ENCODE data around the gene MICALL1.

Gene MICALL1

DNA sequence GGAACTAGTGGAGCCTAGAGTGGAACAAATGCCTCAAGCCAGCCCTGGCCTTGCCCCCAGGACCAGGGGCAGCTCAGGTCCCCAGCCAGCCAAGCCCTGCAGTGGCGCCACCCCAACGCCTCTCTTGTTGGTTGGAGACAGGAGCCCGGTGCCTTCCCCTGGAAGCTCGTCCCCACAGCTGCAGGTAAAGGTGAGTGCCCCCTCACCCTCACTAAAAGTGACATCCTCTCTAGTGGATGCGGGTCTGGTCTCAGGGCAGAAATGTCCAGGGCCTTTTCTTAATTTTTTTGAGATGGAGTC, 21.5 kb downstream of the MICALL1 start:
- Histone ChIP-seq H3K36me3 (ENCODE audit: insufficient read depth) (no peaks in the 10 kb centered on the region), H3K4me3 (IDR thresholded peaks at IDR 0.05; ENCODE audit: insufficient read depth, low read depth, low read length) (no peak overlapping the region), H3K27me3 (ENCODE audit: insufficient read depth, low read depth) (no peaks in the 10 kb centered on the region), H3K4me1 (ENCODE audit: low read depth, poor library complexity, severe bottlenecking) (no peaks in the 10 kb centered on the region), H4K20me1 (ENCODE audit: insufficient read depth) (no peaks in the 10 kb centered on the region), H3K79me2 (ENCODE audit: insufficient read depth, low read depth) (no peaks in the 10 kb centered on the region), H2AFZ (ENCODE audit: low read depth) (no peak overlapping the region), H3K4me2 (no peak overlapping the region), H3K9ac (no peak overlapping the region), H3K27ac (no peak overlapping the region)
- TF ChIP-seq, protein P1, sequence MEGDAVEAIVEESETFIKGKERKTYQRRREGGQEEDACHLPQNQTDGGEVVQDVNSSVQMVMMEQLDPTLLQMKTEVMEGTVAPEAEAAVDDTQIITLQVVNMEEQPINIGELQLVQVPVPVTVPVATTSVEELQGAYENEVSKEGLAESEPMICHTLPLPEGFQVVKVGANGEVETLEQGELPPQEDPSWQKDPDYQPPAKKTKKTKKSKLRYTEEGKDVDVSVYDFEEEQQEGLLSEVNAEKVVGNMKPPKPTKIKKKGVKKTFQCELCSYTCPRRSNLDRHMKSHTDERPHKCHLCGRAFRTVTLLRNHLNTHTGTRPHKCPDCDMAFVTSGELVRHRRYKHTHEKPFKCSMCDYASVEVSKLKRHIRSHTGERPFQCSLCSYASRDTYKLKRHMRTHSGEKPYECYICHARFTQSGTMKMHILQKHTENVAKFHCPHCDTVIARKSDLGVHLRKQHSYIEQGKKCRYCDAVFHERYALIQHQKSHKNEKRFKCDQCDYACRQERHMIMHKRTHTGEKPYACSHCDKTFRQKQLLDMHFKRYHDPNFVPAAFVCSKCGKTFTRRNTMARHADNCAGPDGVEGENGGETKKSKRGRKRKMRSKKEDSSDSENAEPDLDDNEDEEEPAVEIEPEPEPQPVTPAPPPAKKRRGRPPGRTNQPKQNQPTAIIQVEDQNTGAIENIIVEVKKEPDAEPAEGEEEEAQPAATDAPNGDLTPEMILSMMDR (conservative IDR thresholded peaks at IDR 0.05; ENCODE audit: low read depth, low read length): no peak

DNA sequence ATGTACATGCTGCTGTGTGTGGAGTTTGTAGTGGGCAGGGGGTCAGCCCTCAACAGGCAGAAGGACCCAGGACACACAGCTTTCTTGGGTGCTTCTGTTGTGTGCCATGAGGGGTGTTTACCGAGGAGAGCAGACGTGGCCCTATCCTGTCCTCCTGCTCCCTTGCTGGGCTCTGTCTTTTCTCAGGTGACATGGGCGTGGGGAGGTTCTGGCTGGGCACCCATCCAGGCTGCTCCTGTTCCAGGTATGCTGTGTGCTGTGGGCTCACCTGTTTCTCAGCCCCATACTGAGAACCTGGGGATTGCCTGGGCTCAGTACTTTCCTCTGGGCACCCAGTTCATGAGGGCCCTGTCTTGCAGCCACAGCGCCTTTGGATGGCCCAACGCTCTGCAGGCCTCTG, 23.3 kb downstream of the MICALL1 start:
- no peak overlapping the region for H3K4me3 ChIP-seq (IDR thresholded peaks at IDR 0.05; ENCODE audit: insufficient read depth, low read depth, low read length)
- no peak overlapping the region for H3K4me2 ChIP-seq
- H3K27me3 ChIP-seq (ENCODE audit: insufficient read depth, low read depth): no peaks in the 10 kb centered on the region
- H3K4me1 ChIP-seq (ENCODE audit: low read depth, poor library complexity, severe bottlenecking): peaks cover 9% of the 10 kb centered on the region
- H4K20me1 ChIP-seq (ENCODE audit: insufficient read depth): no peaks in the 10 kb centered on the region
- no peak overlapping the region for H2AFZ ChIP-seq (ENCODE audit: low read depth)
- TF ChIP-seq, protein P1 (conservative IDR thresholded peaks at IDR 0.05; ENCODE audit: low read depth, low read length): no peak
- H3K36me3 ChIP-seq (ENCODE audit: insufficient read depth): no peaks in the 10 kb centered on the region
- H3K79me2 ChIP-seq (ENCODE audit: insufficient read depth, low read depth): no peaks in the 10 kb centered on the region
- H3K9ac ChIP-seq: no peak overlapping the region
- no peak overlapping the region for H3K27ac ChIP-seq

DNA sequence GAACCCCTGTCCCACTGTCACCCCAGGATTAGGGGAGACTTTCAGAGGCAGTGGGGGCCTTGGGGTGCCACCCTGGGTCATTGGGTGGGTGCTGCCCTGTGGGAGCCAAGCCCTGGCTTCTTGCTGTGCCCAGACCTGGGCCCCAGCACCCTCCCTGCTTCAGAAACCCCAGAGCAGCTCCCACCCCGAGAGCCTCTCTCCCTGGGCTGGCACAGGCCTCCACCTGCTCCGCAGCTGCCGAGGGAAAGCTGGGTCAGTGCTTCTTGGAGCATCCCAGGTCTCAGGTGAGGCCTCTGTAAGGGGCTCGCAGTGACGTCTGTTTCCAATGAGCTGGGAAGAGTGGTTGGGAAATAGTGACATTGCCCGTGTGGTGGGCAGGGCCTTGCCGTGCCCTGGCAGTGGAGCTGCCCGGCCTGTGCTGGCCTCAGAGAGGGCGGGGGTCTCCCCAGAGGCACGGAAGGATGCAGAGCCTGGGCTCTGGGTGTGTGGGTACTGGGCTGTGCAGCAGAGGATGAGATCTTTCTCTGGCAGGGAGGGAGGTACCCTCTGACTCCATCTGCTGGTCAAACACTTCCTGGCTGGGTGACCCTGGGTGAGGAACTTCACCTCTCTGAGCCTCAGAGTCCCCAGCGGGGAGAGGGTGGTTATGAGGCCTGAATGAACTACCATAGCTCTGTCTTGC, 24.3 kb downstream of the MICALL1 start:
- Histone ChIP-seq H3K79me2 (ENCODE audit: insufficient read depth, low read depth) (no peaks in the 10 kb centered on the region), H3K9ac (no peak overlapping the region), H3K4me2 (no peak overlapping the region), H3K4me3 (IDR thresholded peaks at IDR 0.05; ENCODE audit: insufficient read depth, low read depth, low read length) (no peak overlapping the region), H3K36me3 (ENCODE audit: insufficient read depth) (no peaks in the 10 kb centered on the region), H2AFZ (ENCODE audit: low read depth) (no peak overlapping the region), H3K4me1 (ENCODE audit: low read depth, poor library complexity, severe bottlenecking) (peaks cover 9% of the 10 kb centered on the region), H4K20me1 (ENCODE audit: insufficient read depth) (no peaks in the 10 kb centered on the region), H3K27ac (no peak overlapping the region), H3K27me3 (ENCODE audit: insufficient read depth, low read depth) (no peaks in the 10 kb centered on the region)
- TF ChIP-seq, protein P1 (conservative IDR thresholded peaks at IDR 0.05; ENCODE audit: low read depth, low read length): peak; percentile 32

DNA sequence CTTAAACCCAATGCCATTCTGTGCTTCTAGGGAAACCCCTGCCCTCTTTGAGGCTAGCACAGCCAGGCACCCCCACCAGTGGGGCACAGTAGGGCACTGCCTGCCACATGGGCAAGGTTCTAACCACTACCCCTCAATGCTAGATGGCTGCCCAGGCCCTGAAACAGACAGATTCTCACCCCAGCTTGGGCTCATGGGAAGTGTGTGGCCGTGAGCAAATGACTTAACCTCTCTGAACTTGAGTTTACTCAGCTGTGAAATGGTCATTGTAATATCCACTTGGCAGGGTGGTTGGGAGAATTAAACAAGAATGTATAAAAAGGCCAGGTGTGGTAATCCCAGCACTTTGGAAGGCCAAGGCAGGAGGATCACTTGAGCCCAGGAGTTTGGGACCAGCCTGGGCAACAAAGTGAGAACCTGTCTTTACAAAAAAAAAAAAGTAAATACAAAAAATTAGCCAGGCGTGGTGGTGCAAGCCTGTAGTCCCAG, 24.9 kb downstream of the MICALL1 start:
- no peak overlapping the region for H3K9ac ChIP-seq
- no peaks in the 10 kb centered on the region for H3K27me3 ChIP-seq (ENCODE audit: insufficient read depth, low read depth)
- H2AFZ ChIP-seq (ENCODE audit: low read depth): no peak overlapping the region
- TF ChIP-seq, protein P1 (conservative IDR thresholded peaks at IDR 0.05; ENCODE audit: low read depth, low read length): no peak; the same call in 1 of the 2 replicates
- no peak overlapping the region for H3K4me3 ChIP-seq (IDR thresholded peaks at IDR 0.05; ENCODE audit: insufficient read depth, low read depth, low read length)
- H3K79me2 ChIP-seq (ENCODE audit: insufficient read depth, low read depth): no peaks in the 10 kb centered on the region
- peaks cover 9% of the 10 kb centered on the region for H3K4me1 ChIP-seq (ENCODE audit: low read depth, poor library complexity, severe bottlenecking)
- H3K27ac ChIP-seq: no peak overlapping the region
- no peaks in the 10 kb centered on the region for H4K20me1 ChIP-seq (ENCODE audit: insufficient read depth)
- no peaks in the 10 kb centered on the region for H3K36me3 ChIP-seq (ENCODE audit: insufficient read depth)
- H3K4me2 ChIP-seq: no peak overlapping the region

Measured in KMS-11 (cell line).